GM19467 (cell line): Measurements from ENCODE around the gene BUD31.
"Not testable (repeated sequence)": the region's sequence is repeated elsewhere in the genome, so short reads cannot be mapped to it uniquely, and the experiment has no call there.

Experiments
- ATAC-seq: cut with Tn5 transposase; IDR thresholded peaks from one replicate; pipeline ENCODE4 v1.9.1; 2021; ENCODE audit warnings: mild to moderate bottlenecking, moderate library complexity; ENCODE audit not compliant: unreplicated experiment

BUD31 gene

GRCh38 chr7:99428972-99429566, 20.3 kb downstream of the BUD31 start:
- no peak for ATAC-seq

- ATAC-seq: no peak
These were observed 21.0 kb downstream of the BUD31 start for GRCh38 chr7:99429756-99430155.

- ATAC-seq: not testable (repeated sequence)
These were observed 23.2 kb downstream of the BUD31 start for GRCh38 chr7:99431756-99432540.

GRCh38 chr7:99433158-99433557, 24.4 kb downstream of the BUD31 start:
- ATAC-seq: no peak

- peak; percentile 5 for ATAC-seq
These were observed 29.3 kb downstream of the BUD31 start for GRCh38 chr7:99437946-99438572.

GRCh38 chr7:99438573-99439480, 30.1 kb downstream of the BUD31 start, which contains the start of the genes CPSF4 and PTCD1:
CPSF4 (plus strand) TSS chr7:99438943; CDS start chr7:99439083, 140 bp downstream.
PTCD1 (minus strand) TSS chr7:99438798; CDS start chr7:99435242, 3,556 bp downstream.
- peak; percentile 86 for ATAC-seq

- no peak for ATAC-seq
These were observed 31.4 kb downstream of the BUD31 start for GRCh38 chr7:99440195-99440594.

GRCh38 chr7:99446096-99446495, 37.3 kb downstream of the BUD31 start:
- no peak for ATAC-seq

- ATAC-seq: no peak
These were observed 39.2 kb downstream of the BUD31 start for GRCh38 chr7:99447943-99448342.

- ATAC-seq: no peak
These were observed 40.1 kb downstream of the BUD31 start for GRCh38 chr7:99448855-99449254.

GRCh38 chr7:99449326-99449725, 40.6 kb downstream of the BUD31 start:
- ATAC-seq: no peak

GRCh38 chr7:99451936-99452335, 43.2 kb downstream of the BUD31 start:
- ATAC-seq: no peak

GRCh38 chr7:99452541-99452940, 43.8 kb downstream of the BUD31 start:
- no peak for ATAC-seq

- no peak for ATAC-seq
These were observed 44.3 kb downstream of the BUD31 start for GRCh38 chr7:99453105-99453504.

GRCh38 chr7:99455874-99456273, 47.1 kb downstream of the BUD31 start:
- ATAC-seq: no peak

GRCh38 chr7:99456288-99456687, 47.5 kb downstream of the BUD31 start:
- no peak for ATAC-seq

GRCh38 chr7:99457050-99457649, 48.4 kb downstream of the BUD31 start:
- no peak for ATAC-seq

GRCh38 chr7:99457650-99458493, 49.1 kb downstream of the BUD31 start:
- no peak for ATAC-seq

- no peak for ATAC-seq
These were observed 50.3 kb downstream of the BUD31 start for GRCh38 chr7:99459087-99459486.

GRCh38 chr7:99460651-99461050, 51.9 kb downstream of the BUD31 start:
- ATAC-seq: no peak
